AG09309 (cell line): Measurements from ENCODE around the gene HPSE2.
"Not testable (repeated sequence)": the region's sequence is repeated elsewhere in the genome, so short reads cannot be mapped to it uniquely, and the experiment has no call there.

Experiments used
- DNase-seq: peaks from one replicate; pipeline ENCODE4 v3.0.0-alpha.2; 2010; ENCODE audit warnings: low read depth
- H3K4me3 ChIP-seq: 2 replicates; pipeline ENCODE4 v1.5.1; 2011; ENCODE audit warnings: mild to moderate bottlenecking, low read depth, low read length, moderate library complexity; ENCODE audit not compliant: control insufficient read depth
- CTCF ChIP-seq: IDR thresholded peaks from 2 replicates; pipeline ENCODE4 v1.5.1; 2011; ENCODE audit warnings: mild to moderate bottlenecking, low read depth, low read length, inconsistent platforms; ENCODE audit not compliant: insufficient read depth, control insufficient read depth; ENCODE audit errors: missing control alignments

The HPSE2 gene

DNA sequence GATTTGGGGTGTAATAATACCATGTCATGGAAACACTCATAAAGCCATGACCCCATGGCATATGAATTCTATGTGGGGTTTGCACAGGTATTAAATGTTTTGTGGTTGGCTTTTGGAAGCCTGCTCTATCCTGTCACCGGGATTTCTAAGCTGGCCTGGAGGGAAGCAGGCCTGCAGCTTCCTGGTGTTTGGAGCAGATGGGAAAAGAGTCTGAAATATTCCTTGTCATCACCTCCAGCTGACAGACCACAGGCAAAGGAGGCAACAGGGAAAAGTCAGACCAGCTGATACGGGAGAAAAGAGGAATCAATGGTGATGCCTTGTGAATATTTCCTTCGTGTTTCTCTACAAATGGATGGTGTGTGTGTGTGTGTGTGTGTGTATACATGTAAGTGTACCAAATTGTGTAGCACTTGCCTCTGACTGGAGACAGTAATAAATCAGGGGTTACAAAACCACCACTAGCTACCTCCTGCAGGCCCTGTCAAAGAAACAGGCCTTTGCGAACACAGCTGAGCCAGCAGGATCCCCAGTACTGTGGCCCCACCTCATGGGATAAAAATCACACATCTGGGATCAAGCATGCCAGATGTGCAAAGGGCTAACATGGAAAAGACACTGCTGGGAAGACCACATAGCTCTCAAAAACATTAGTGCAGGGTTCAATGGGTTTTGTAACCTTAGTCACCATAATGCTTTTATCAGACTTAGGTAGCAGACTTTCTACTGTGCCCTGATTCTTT, 668.1 kb downstream of the HPSE2 start:
- no peak for DNase-seq
- H3K4me3 ChIP-seq = no peak overlapping the region
- no peak for TF ChIP-seq CTCF

DNA sequence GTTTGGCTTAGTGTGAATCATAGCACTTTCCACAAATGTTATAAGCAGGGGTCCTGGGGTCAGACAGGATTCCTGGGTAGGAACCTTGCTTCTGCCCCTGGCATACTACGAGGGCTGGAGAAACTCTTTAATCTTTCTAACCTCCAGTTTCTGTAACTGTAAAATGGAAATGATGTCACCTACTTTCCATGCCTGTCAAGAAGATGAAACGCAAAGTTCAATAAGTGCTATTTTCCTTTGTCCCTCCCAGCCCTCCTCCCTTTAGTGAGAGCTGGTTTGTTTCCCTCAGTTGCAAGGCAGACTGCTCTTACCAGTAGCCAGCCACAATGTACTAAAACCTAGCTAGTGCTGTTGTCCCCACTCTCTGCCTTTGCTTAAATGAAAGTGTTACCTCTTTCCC, 671.8 kb downstream of the HPSE2 start:
- DNase-seq = no peak
- H3K4me3 ChIP-seq = no peak overlapping the region

GRCh38 chr10:98560565-98560964, 675.1 kb downstream of the HPSE2 start:
- no peak overlapping the region for H3K4me3 ChIP-seq
- TF ChIP-seq CTCF = no peak
- no peak for DNase-seq

More for the DNA sequence above, 671.8 kb downstream of the HPSE2 start:
- TF ChIP-seq CTCF = no peak

GRCh38 chr10:98556061-98556460, 679.6 kb downstream of the HPSE2 start:
- no peak for TF ChIP-seq CTCF
- no peak overlapping the region for H3K4me3 ChIP-seq
- no peak for DNase-seq

GRCh38 chr10:98555021-98555619, 680.5 kb downstream of the HPSE2 start:
- no peak overlapping the region for H3K4me3 ChIP-seq
- no peak for DNase-seq
- no peak for TF ChIP-seq CTCF

GRCh38 chr10:98541561-98541960, 694.1 kb downstream of the HPSE2 start:
- DNase-seq, H3K4me3 ChIP-seq: not testable (repeated sequence)

- H3K4me3 ChIP-seq = no peak overlapping the region
- TF ChIP-seq CTCF = no peak
- no peak for DNase-seq
These were observed 696.1 kb downstream of the HPSE2 start for GRCh38 chr10:98539578-98539977.
